ENCODE measurements around the gene DCUN1D4. TPM values are rescaled to one million over a fixed set of nuclear protein-coding genes. Genes with fewer than 3 reads are reported as not detected.

The DCUN1D4 gene
- total RNA-seq, 1 donor from 2014 or later: 26.8 TPM

DNA sequence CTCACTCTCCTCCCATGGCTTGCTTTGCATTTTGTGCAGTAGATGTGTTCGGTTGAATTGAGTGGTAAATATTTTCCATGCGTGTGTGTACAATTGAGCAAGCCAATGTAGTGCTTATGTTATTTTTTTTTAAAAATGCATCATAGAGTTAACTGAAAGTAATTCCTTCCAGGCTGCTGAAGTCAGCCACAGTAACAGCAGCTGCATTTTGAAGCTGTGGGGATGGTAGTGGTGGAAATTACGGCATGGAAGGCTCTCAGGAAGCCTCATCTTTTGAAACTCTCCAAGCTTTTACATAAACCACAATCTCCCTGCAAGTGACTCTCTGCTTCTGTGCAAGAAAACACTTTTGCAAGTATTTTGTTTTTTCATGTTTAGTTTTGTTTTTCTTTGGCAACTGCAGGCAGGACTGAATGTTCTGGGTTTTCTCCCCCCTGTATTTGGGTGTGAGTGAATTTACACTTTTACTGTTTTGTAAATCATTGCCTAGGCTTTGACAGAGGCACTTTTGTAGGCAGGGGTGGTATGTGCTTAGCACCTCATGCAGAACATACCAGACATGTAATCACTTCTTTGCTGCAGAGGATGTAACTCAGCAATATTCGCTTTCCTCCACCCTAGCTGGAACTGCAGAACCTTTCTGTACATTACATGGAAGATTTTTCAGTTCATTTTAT lies 121.0 kb downstream of the DCUN1D4 start:
- intact Hi-C loops (cut with micrococcal nuclease): no loop called here

DNA sequence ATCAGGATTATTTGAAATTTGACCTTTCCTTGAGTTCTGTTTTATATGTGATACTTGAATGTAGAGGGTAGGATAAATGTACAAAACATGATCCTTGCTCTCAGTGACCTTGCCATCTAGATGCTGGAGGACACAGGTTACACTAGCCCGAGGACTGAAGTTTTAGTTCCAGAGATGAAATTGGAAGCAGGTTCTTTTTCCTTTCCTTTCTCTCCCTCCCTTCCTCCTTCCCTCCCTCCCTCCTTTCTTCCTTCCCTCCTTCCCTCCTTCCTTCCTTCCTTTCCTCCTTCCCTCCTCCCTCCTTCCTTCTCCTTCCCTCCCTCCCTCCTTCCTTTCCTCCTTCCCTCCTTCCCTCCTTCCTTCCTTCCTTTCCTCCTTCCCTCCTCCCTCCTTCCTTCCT lies 122.9 kb downstream of the DCUN1D4 start:
- intact Hi-C loops (cut with micrococcal nuclease): no loop called here

Other genes starting within 250 kb of the DCUN1D4 start
- 0.11 and 0.20 TPM in 2 replicates for gene LRRC66, start 177.2 kb downstream of the DCUN1D4 start, total RNA-seq
- gene SGCB, start 195.1 kb downstream of the DCUN1D4 start, total RNA-seq: 16.1 and 17.7 TPM in 2 replicates
- 0.09 and 0.32 TPM in 2 replicates for gene SPATA18, start 208.2 kb downstream of the DCUN1D4 start, total RNA-seq